ENCODE results near the gene PROX2.

Gene PROX2

DNA sequence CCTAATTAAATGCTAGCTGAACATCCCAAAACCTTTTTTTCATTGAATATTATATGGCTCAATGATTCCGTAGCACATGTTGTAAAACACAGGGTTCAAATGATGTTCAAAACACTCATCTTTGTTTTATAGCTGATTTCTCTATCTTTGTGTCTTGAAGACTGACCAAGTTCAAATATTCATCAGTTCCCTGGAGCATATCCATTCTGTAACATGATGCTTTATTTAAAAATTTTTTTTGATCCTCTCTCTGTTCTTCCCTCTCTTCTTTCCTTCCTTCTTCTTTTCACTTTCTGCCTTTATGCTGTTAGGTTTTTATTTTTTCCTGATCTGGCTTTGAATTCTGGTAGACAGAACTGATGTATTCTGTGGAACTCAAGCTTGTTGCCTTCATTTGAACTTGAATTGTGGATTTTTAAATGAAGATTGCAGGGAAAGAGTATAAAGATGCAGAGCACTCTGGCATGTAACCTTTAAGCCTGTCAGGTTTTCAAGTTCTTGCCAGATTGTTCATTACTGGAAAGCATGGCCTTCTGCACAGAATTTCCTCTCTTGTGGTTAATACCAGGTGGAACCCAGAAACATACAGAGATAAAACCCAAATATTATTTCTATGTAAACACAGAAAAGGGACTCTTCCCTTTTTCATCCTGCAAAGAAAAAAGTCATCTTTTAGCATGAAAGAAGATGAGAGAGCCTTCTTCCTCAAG is 39.5 kb downstream of the PROX2 start:
- no peak overlapping the region for H3K4me3 ChIP-seq (ENCODE audit: low read depth in 1 of 2, low read length in 2 of 2)
- H3K36me3 ChIP-seq (ENCODE audit: control insufficient read depth in 1 of 2, insufficient read depth in 2 of 2, low read length in 2 of 2) = peaks cover 10 to 15% of the 10 kb centered on the region in 2 donors
- no peaks in the 10 kb centered on the region for H3K4me1 ChIP-seq (ENCODE audit: control insufficient read depth in 1 of 2, insufficient read depth in 2 of 2, low read length in 2 of 2)
- peak overlapping the region; percentile 10 for H3K27ac ChIP-seq (ENCODE audit: low read length)
- no peaks in the 10 kb centered on the region for H3K9me3 ChIP-seq (ENCODE audit: control insufficient read depth in 1 of 2, low read length in 2 of 2)
- no peaks in the 10 kb centered on the region for H3K27me3 ChIP-seq (ENCODE audit: low read depth, low read length)

DNA sequence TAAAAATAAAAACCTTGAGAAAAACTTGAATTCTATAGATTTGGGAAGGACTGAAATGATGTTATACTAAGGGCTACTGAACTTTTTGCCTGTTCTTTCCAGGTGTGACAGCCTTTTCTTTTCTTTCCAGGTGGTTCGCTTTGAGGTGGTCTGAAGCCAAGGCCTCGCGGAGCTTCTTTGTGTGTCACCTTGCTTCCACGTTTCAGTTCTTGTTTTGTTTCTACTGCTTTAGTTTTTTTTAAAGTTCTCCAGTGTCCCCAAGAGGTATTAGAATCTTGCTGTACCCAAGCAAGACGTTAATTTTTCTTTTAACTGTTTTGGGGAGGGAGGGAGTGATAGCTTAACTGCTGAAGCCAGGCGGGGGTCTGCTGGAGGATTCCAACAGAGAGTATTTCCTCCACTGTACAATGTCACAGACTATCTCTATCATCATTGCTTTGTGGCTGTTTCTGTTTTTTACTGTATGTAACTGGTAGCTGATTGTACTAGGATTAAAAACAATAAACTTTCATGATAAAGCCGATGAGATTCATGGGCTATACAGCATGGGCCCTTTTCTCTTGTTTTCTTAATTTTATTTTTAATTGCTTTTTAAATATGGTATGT is 40.2 kb downstream of the PROX2 start:
- Histone ChIP-seq H3K36me3 (ENCODE audit: control insufficient read depth in 1 of 2, insufficient read depth in 2 of 2, low read length in 2 of 2) (peaks cover 15 to 21% of the 10 kb centered on the region in 2 donors), H3K27ac (ENCODE audit: low read length) (no peak overlapping the region), H3K27me3 (ENCODE audit: low read depth, low read length) (no peaks in the 10 kb centered on the region), H3K9me3 (ENCODE audit: control insufficient read depth in 1 of 2, low read length in 2 of 2) (no peaks in the 10 kb centered on the region), H3K4me3 (ENCODE audit: low read depth in 1 of 2, low read length in 2 of 2) (no peak overlapping the region), H3K4me1 (ENCODE audit: control insufficient read depth in 1 of 2, insufficient read depth in 2 of 2, low read length in 2 of 2) (no peaks in the 10 kb centered on the region)

DNA sequence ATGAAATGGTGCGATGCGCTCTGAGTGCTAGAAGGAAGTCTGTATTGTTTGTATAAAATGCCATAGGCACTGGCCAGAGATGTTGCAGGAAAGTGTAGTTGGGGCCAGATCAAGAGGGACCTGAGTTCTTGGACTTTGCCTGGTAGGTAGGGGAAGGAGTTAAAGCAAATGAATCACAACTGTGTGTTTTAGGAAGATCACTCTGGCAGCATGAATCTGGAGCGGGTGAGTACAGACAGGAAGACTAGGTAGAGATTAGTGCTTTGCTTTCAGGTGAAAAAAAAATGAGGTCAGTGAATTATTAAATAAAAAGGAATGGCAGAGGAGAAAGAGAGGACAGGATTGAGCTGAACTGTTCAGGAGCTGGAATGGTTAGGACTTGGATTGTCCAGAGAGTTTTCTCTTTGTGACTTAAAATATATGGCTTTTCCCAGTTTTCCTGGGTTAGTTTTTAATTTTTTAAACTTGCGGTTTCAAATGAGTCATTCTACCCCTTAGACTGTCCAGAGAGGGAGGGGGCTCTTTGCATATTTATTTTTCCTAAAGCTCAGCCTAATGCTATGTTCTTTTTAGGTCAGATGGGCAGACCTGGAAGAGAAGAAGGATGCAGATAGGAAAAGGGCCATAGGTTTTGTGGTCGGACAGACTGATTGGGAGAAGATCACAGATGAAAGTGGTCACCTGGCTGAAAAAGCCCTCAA is 41.1 kb downstream of the PROX2 start:
- no peaks in the 10 kb centered on the region for H3K27me3 ChIP-seq (ENCODE audit: low read depth, low read length)
- no peaks in the 10 kb centered on the region for H3K9me3 ChIP-seq (ENCODE audit: control insufficient read depth in 1 of 2, low read length in 2 of 2)
- H3K4me1 ChIP-seq (ENCODE audit: control insufficient read depth in 1 of 2, insufficient read depth in 2 of 2, low read length in 2 of 2) = no peaks in the 10 kb centered on the region
- no peak overlapping the region for H3K4me3 ChIP-seq (ENCODE audit: low read depth in 1 of 2, low read length in 2 of 2)
- peaks cover 17 to 29% of the 10 kb centered on the region in 2 donors for H3K36me3 ChIP-seq (ENCODE audit: control insufficient read depth in 1 of 2, insufficient read depth in 2 of 2, low read length in 2 of 2)
- no peak overlapping the region for H3K27ac ChIP-seq (ENCODE audit: low read length)

DNA sequence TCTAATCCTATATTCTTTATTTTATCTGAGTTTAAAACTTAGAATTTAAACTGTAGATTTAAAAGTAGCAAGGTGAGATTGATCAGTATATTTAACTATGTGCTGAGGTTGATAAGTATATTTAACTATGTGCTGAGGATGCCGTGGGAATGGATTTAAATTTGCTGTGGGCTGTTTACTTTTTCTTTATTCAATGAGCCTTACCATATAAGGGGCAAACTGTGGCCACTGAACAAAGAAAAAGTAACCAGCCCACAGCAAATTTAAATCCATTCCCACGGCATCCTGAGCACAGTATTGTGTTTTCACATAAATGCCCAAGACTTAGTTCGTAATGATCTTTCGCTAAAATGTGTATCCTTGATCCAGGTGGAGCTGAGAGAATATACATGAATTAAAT is 43.1 kb downstream of the PROX2 start:
- no peaks in the 10 kb centered on the region for H3K4me1 ChIP-seq (ENCODE audit: control insufficient read depth in 1 of 2, insufficient read depth in 2 of 2, low read length in 2 of 2)
- no peak overlapping the region for H3K4me3 ChIP-seq (ENCODE audit: low read depth in 1 of 2, low read length in 2 of 2)
- peaks cover 32 to 35% of the 10 kb centered on the region in 2 donors for H3K36me3 ChIP-seq (ENCODE audit: control insufficient read depth in 1 of 2, insufficient read depth in 2 of 2, low read length in 2 of 2)
- no peak overlapping the region for H3K27ac ChIP-seq (ENCODE audit: low read length)
- no peaks in the 10 kb centered on the region for H3K27me3 ChIP-seq (ENCODE audit: low read depth, low read length)
- H3K9me3 ChIP-seq (ENCODE audit: control insufficient read depth in 1 of 2, low read length in 2 of 2) = no peaks in the 10 kb centered on the region

DNA sequence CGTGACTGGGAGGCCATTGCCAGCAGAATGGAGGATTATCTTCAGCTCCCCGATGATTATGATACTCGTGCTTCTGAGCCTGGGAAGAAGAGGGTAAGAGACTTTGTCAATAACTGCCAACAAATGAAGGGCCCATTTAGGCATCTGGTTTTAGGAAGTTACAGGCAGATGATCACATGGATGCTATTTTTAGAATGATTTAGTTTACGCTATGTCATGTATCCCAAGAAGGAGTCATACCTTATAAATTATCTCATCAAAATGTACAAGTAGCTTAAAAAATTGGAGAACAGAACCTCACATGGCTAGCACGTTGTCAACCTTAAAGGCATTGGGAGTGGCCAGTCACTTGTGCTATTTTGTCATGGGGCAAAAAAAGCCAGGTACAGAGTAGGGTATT is 46.7 kb downstream of the PROX2 start:
- Histone ChIP-seq H3K36me3 (ENCODE audit: control insufficient read depth in 1 of 2, insufficient read depth in 2 of 2, low read length in 2 of 2) (peaks cover 23 to 32% of the 10 kb centered on the region in 2 donors), H3K4me1 (ENCODE audit: control insufficient read depth in 1 of 2, insufficient read depth in 2 of 2, low read length in 2 of 2) (no peaks in the 10 kb centered on the region), H3K9me3 (ENCODE audit: control insufficient read depth in 1 of 2, low read length in 2 of 2) (no peaks in the 10 kb centered on the region), H3K27me3 (ENCODE audit: low read depth, low read length) (no peaks in the 10 kb centered on the region), H3K27ac (ENCODE audit: low read length) (no peak overlapping the region), H3K4me3 (ENCODE audit: low read depth in 1 of 2, low read length in 2 of 2) (no peak overlapping the region)

DNA sequence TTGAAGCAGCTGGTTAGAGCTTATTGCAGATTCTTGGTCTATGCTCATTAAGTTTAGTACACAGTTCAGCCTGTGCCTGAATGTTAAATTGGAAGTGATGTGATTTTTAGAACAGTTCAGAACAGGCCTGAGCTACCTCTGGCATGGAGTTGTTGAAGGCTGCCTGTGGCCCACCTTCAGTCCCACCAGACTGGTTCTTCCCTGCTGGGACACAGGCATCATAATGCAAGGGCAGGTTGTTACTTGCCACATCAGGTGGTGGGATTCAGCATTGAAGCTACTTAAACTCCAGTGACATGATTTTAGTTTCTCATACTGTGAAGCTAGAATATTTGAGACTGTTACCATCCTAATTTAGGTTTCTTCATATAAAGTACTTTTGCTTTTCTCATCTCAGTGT is 49.4 kb downstream of the PROX2 start:
- H3K27me3 ChIP-seq (ENCODE audit: low read depth, low read length) = no peaks in the 10 kb centered on the region
- H3K4me3 ChIP-seq (ENCODE audit: low read depth in 1 of 2, low read length in 2 of 2) = no peak overlapping the region
- H3K9me3 ChIP-seq (ENCODE audit: control insufficient read depth in 1 of 2, low read length in 2 of 2) = no peaks in the 10 kb centered on the region
- peaks cover 31 to 40% of the 10 kb centered on the region in 2 donors for H3K36me3 ChIP-seq (ENCODE audit: control insufficient read depth in 1 of 2, insufficient read depth in 2 of 2, low read length in 2 of 2)
- no peak overlapping the region for H3K27ac ChIP-seq (ENCODE audit: low read length)
- H3K4me1 ChIP-seq (ENCODE audit: control insufficient read depth in 1 of 2, insufficient read depth in 2 of 2, low read length in 2 of 2) = no peaks in the 10 kb centered on the region
